Neural cell (in vitro differentiated cells): Measurements from ENCODE around the gene LDLRAD4. TPM values are rescaled to one million over a fixed set of nuclear protein-coding genes. Genes with fewer than 3 reads are reported as not detected.

ENCODE experiments used
- H2AFZ ChIP-seq: fragments of 200-600, 300-800 bp; sonication (generic), shearing (Covaris generic); 2 replicates; pipeline ENCODE4 v1.6.0; 2014; ENCODE audit warnings: low read depth, mild to moderate bottlenecking, antibody characterized with exemption, low read length, moderate library complexity
- H3F3A ChIP-seq: fragments of 200-600 bp; shearing (Covaris generic); 2 replicates; pipeline ENCODE4 v1.6.1; 2016; ENCODE audit warnings: mild to moderate bottlenecking, moderate library complexity, mixed read lengths, antibody characterized with exemption, low read length; ENCODE audit not compliant: insufficient read depth, poor library complexity, severe bottlenecking
- H3K27ac ChIP-seq: fragments of 200-600, 300-800 bp; sonication (generic), shearing (Covaris generic); 2 replicates; pipeline ENCODE4 v1.5.1; 2014; ENCODE audit warnings: mild to moderate bottlenecking, low read length, moderate library complexity
- H3K27me3 ChIP-seq: fragments of 300-800, 200-600 bp; sonication (generic), shearing (Covaris generic); 2 replicates; pipeline ENCODE4 v1.6.0; 2014; ENCODE audit warnings: mild to moderate bottlenecking, low read depth, low read length, moderate library complexity; ENCODE audit not compliant: insufficient read depth
- H3K36me3 ChIP-seq: fragments of 300-800, 200-600 bp; sonication (generic), shearing (Covaris generic); 2 replicates; pipeline ENCODE4 v1.5.1; 2014; ENCODE audit warnings: mild to moderate bottlenecking, antibody characterized with exemption, low read length, moderate library complexity; ENCODE audit not compliant: insufficient read depth
- H3K4me2 ChIP-seq: fragments of 300-800, 200-600 bp; sonication (generic), shearing (Covaris generic); 2 replicates; pipeline ENCODE4 v1.6.0; 2014; ENCODE audit warnings: mild to moderate bottlenecking, low read length
- H3K4me3 ChIP-seq: fragments of 300-800, 200-600 bp; sonication (generic), shearing (Covaris generic); 2 replicates; pipeline ENCODE4 v1.5.1; 2014; ENCODE audit warnings: mild to moderate bottlenecking, low read length, moderate library complexity
- H3K79me2 ChIP-seq: fragments of 200-600 bp; shearing (Covaris generic); replicated peaks from 2 replicates; pipeline ENCODE4 v1.6.0; 2014; ENCODE audit warnings: mild to moderate bottlenecking, low read length, moderate library complexity; ENCODE audit not compliant: insufficient read depth
- H3K9ac ChIP-seq: fragments of 300-800, 200-600 bp; sonication (generic), shearing (Covaris generic); 2 replicates; pipeline ENCODE4 v1.6.1; 2016; ENCODE audit warnings: mild to moderate bottlenecking, low read length, mixed read lengths
- H3K9me2 ChIP-seq: fragments of 200-600 bp; shearing (Covaris generic); 2 replicates; pipeline ENCODE4 v1.6.1; 2016; ENCODE audit warnings: mild to moderate bottlenecking, low read length, mixed read lengths; ENCODE audit not compliant: insufficient read depth
- H3K9me3 ChIP-seq: fragments of 200-600, 300-800 bp; sonication (generic), shearing (Covaris generic); 2 replicates; pipeline ENCODE4 v1.6.1; 2016; ENCODE audit warnings: mild to moderate bottlenecking, mixed run types, low read length, moderate library complexity, mixed read lengths
- H4K20me1 ChIP-seq: fragments of 200-600 bp; shearing (Covaris generic); 2 replicates; pipeline ENCODE4 v1.6.1; 2016; ENCODE audit warnings: mild to moderate bottlenecking, mixed run types; ENCODE audit not compliant: insufficient read depth
- EZH2 ChIP-seq: fragments of 200-600, 300-800 bp; shearing (Covaris generic), sonication (generic); IDR thresholded peaks from 2 replicates; pipeline ENCODE4 v1.6.1; 2014; ENCODE audit warnings: antibody characterized with exemption, low read length, borderline replicate concordance, mild to moderate bottlenecking; ENCODE audit not compliant: insufficient read depth, poor library complexity, severe bottlenecking
- MXI1 ChIP-seq: fragments of 450-650 bp; conservative IDR thresholded peaks from 2 replicates; pipeline ENCODE4 v1.6.1; 2014; ENCODE audit warnings: antibody characterized with exemption, mild to moderate bottlenecking; ENCODE audit not compliant: poor library complexity, severe bottlenecking
- POLR2AphosphoS5 ChIP-seq: IDR thresholded peaks from 2 replicates; pipeline ENCODE4 v1.6.1; 2012
- RAD21 ChIP-seq: fragments of 450-650 bp; conservative IDR thresholded peaks from 2 replicates; pipeline ENCODE4 v1.6.1; 2014; ENCODE audit warnings: antibody characterized with exemption, mild to moderate bottlenecking, moderate library complexity
- REST ChIP-seq: IDR thresholded peaks from 2 replicates; pipeline ENCODE4 v1.6.1; 2012; ENCODE audit warnings: borderline replicate concordance
- SMC3 ChIP-seq: fragments of 450-650 bp; conservative IDR thresholded peaks from 2 replicates; pipeline ENCODE4 v1.6.1; 2014; ENCODE audit warnings: antibody characterized with exemption, mild to moderate bottlenecking, moderate library complexity; ENCODE audit not compliant: poor library complexity
- TAF1 ChIP-seq: IDR thresholded peaks from 2 replicates; pipeline ENCODE4 v1.6.1; 2012; ENCODE audit warnings: low read depth
- polyA plus RNA-seq: library from polyadenylated mRNA; depleted of rRNA; stranded (reverse); fragments of >200 nt; gene quantifications from 2 replicates; pipeline ENCODE4 v1.2.3, GENCODE V29; 2014
- TF ChIP-seq, protein P1 (sequence below): fragments of 450-650 bp; IDR thresholded peaks from 2 replicates; pipeline ENCODE4 v1.5.1; 2014; ENCODE audit warnings: antibody characterized with exemption, mild to moderate bottlenecking, moderate library complexity; ENCODE audit not compliant: poor library complexity, severe bottlenecking

Gene LDLRAD4
- polyA plus RNA-seq, 1 donor from 2014 or later = 3.7 TPM

DNA sequence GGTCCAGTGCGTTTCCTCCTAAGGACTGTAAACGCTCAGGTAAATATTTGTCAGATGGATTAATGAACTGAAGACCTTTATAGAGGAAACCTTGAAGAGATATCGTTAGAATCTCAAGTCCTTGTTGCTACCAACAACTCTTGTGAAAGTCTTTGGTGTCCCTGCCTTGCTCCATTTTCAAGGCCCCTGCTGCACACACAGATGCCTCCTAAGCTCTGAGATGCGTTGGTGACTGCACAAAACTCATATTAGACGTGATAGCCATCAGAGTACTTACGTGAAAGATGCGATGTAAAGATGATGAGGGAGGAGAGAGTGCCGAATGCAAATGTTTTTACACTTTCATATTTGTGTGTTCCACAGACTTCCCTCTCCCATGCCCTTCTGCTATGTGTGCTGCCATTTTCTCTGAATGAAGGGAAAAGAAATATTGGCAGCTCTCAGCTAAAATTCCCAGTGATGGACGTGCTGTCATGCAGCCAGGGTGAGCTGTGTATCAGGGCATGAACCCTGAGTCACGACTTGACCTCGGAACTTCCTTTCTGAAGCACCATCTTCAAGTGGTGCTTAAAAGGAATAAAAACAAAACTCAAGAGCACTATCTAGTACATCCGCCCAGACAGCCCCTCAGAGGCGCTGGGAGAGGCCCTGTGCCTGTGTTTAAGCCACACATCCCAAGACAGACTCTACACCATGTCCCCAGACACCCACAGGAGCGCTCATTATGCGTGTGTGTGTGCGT is 390.4 kb downstream of the LDLRAD4 start:
- no peaks in the 10 kb centered on the region for H3F3A ChIP-seq
- peaks cover 6% of the 10 kb centered on the region for H3K27me3 ChIP-seq
- H2AFZ ChIP-seq = no peak overlapping the region
- no peaks in the 10 kb centered on the region for H3K79me2 ChIP-seq
- H4K20me1 ChIP-seq = no peaks in the 10 kb centered on the region
- no peaks in the 10 kb centered on the region for H3K36me3 ChIP-seq
- no peak overlapping the region for H3K27ac ChIP-seq
- no peak overlapping the region for H3K9ac ChIP-seq
- H3K4me3 ChIP-seq = no peak overlapping the region
- H3K4me2 ChIP-seq = no peak overlapping the region
- H3K9me3 ChIP-seq = no peaks in the 10 kb centered on the region
- H3K9me2 ChIP-seq = no peaks in the 10 kb centered on the region
- TF ChIP-seq MXI1 (no peak), REST (no peak)
- TF ChIP-seq, protein P1, sequence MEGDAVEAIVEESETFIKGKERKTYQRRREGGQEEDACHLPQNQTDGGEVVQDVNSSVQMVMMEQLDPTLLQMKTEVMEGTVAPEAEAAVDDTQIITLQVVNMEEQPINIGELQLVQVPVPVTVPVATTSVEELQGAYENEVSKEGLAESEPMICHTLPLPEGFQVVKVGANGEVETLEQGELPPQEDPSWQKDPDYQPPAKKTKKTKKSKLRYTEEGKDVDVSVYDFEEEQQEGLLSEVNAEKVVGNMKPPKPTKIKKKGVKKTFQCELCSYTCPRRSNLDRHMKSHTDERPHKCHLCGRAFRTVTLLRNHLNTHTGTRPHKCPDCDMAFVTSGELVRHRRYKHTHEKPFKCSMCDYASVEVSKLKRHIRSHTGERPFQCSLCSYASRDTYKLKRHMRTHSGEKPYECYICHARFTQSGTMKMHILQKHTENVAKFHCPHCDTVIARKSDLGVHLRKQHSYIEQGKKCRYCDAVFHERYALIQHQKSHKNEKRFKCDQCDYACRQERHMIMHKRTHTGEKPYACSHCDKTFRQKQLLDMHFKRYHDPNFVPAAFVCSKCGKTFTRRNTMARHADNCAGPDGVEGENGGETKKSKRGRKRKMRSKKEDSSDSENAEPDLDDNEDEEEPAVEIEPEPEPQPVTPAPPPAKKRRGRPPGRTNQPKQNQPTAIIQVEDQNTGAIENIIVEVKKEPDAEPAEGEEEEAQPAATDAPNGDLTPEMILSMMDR = no peak

DNA sequence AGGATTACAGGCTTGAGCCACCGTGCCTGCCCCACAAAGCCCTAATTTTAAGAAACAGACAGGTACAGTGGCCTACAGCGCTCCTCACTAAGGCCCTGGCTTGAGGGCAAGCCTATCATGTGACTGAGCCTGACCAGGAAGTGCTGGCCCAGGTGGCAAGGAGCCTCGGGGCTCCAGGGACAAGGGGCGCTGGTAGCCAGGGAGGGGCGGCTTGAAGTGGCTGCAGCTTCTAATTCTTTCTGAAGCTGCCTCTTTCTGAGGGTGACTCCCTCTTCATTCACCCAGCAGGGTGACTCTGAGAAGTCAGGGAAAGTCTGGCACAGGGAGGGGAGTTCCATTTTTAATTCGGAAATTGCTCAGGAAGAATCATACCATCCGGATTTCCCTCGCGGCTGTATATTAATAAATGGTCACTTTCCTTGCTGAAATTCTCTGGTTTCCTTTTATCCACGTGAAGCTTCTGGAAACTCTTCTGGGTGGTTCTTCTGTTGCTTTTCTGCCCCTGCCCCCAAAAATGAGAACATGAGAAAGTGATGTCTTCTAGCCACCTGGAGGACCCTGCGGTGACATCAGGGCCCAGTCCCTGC is 392.1 kb downstream of the LDLRAD4 start:
- Histone ChIP-seq H3K27me3 (peaks cover 6% of the 10 kb centered on the region), H3K36me3 (no peaks in the 10 kb centered on the region), H3K79me2 (no peaks in the 10 kb centered on the region), H4K20me1 (no peaks in the 10 kb centered on the region), H3K9me2 (no peaks in the 10 kb centered on the region), H3K4me2 (no peak overlapping the region), H2AFZ (no peak overlapping the region), H3K4me3 (peak overlapping the region; percentile 63), H3K9me3 (no peaks in the 10 kb centered on the region), H3K9ac (no peak overlapping the region), H3K27ac (no peak overlapping the region), H3F3A (no peaks in the 10 kb centered on the region)
- no peak for TF ChIP-seq EZH2
- TF ChIP-seq RAD21 = no peak
- TF ChIP-seq MXI1 = no peak

- Histone ChIP-seq H3K27ac (peak overlapping the region; percentile 37), H3K4me2 (no peak overlapping the region), H3K9me3 (no peaks in the 10 kb centered on the region), H3K27me3 (peaks cover 6% of the 10 kb centered on the region), H3K36me3 (no peaks in the 10 kb centered on the region), H3F3A (no peaks in the 10 kb centered on the region), H4K20me1 (no peaks in the 10 kb centered on the region), H3K9ac (peak overlapping the region; percentile 44), H2AFZ (no peak overlapping the region), H3K4me3 (peak overlapping the region; percentile 63), H3K9me2 (no peaks in the 10 kb centered on the region), H3K79me2 (no peaks in the 10 kb centered on the region)
- TF ChIP-seq, protein P1 = peak; percentile 26
- TF ChIP-seq POLR2AphosphoS5 (peak; percentile 14), MXI1 (no peak), SMC3 (no peak), TAF1 (no peak)
Observed at GRCh38 chr18:13611142-13611600, 392.6 kb downstream of the LDLRAD4 start.
